BJ (cell line): ENCODE data around the gene CAMKMT. TPM values are rescaled to one million over a fixed set of nuclear protein-coding genes. Genes with fewer than 3 reads are reported as not detected.

Source experiments
- CTCF ChIA-PET: fragments of 350-600 bp; formaldehyde crosslinking; extraction: SDS; loops from one replicate; lab custom pipeline; 2021; ENCODE audit warnings: antibody characterized with exemption, inconsistent platforms; lab: Yijun Ruan, JAX
- POLR2A ChIA-PET: fragments of 300-600 bp; sonication (Branson Sonifier 250); formaldehyde crosslinking; extraction: SDS; loops from one replicate; lab custom pipeline; 2021; ENCODE audit warnings: antibody characterized with exemption; lab: Charles Lee
- DNase-seq: peaks from one replicate; pipeline ENCODE4 v3.0.0-alpha.2; 2011; ENCODE audit warnings: low read depth
- H3K27me3 ChIP-seq: 2 replicates; pipeline ENCODE4 v1.6.0; 2011; ENCODE audit warnings: low read length; ENCODE audit not compliant: control insufficient read depth, insufficient read depth
- H3K36me3 ChIP-seq: 2 replicates; pipeline ENCODE4 v1.5.1; 2011; ENCODE audit warnings: low read length; ENCODE audit not compliant: control insufficient read depth, insufficient read depth
- H3K4me3 ChIP-seq: 2 replicates; pipeline ENCODE4 v1.5.1; 2011; ENCODE audit warnings: low read depth, mild to moderate bottlenecking, control low read depth, low read length
- CTCF ChIP-seq: IDR thresholded peaks from 2 replicates; pipeline ENCODE4 v1.5.1; 2011; ENCODE audit warnings: low read depth, mild to moderate bottlenecking, control low read depth, inconsistent platforms, low read length, moderate library complexity; ENCODE audit not compliant: insufficient read depth
- polyA minus RNA-seq: library from RNA; depleted of rRNA, polyadenylated mRNA; stranded (reverse); fragments of >200 nt; gene quantifications from 2 replicates; pipeline ENCODE4 v1.2.3, GENCODE V29; 2011; rRNA and poly(A)+ RNA removed
- polyA plus RNA-seq: library from polyadenylated mRNA; depleted of rRNA; stranded (reverse); fragments of >200 nt; gene quantifications from 2 replicates; pipeline ENCODE4 v1.2.3, GENCODE V29; 2011; rRNA removed

The CAMKMT gene
- 2.0 and 4.1 TPM in 2 replicates for polyA plus RNA-seq
- polyA minus RNA-seq: 3.3 and 3.6 TPM in 2 replicates

- TF ChIP-seq CTCF: no peak
- DNase-seq: peak; percentile 59
- Histone ChIP-seq H3K27me3 (no peaks in the 10 kb centered on the region), H3K4me3 (peak within 1 kb of the TSS; percentile 75), H3K36me3 (no peaks in the 10 kb centered on the region; the same call in 1 of the 2 replicates)
- ChIA-PET CTCF (interaction anchor here (1.1 to 1.8 kb wide), 2 partner anchors 119 to 274 kb away, joined by 3 to 9 read pairs; no protein-coding TSS in a partner anchor), POLR2A (interaction anchor here (1.0 kb wide), 1 partner anchor 11 kb away, joined by 3 read pairs; no protein-coding TSS in a partner anchor)
These were observed at the start of gene CAMKMT, which contains the start of gene PREPL for GRCh38 chr2:44361330-44362206. Gene CAMKMT (plus strand): TSS chr2:44361947. Gene PREPL (minus strand): TSS chr2:44361494. CDS start chr2:44346342, 15,152 bp downstream.

GRCh38 chr2:44314362-44314761 lies 47.4 kb upstream of the CAMKMT start:
- ChIA-PET CTCF (no interaction called here), POLR2A (no interaction called here)
- DNase-seq: no peak
- no peak for TF ChIP-seq CTCF
- H3K4me3 ChIP-seq: no peak overlapping the region
- H3K27me3 ChIP-seq: no peaks in the 10 kb centered on the region
- H3K36me3 ChIP-seq: peaks cover 2% of the 10 kb centered on the region; the same call in 1 of the 2 replicates

- no peak overlapping the region for H3K4me3 ChIP-seq
- CTCF ChIA-PET: no interaction called here
- POLR2A ChIA-PET: no interaction called here
- peaks cover 6% of the 10 kb centered on the region for H3K36me3 ChIP-seq
- H3K27me3 ChIP-seq: no peaks in the 10 kb centered on the region
- no peak for DNase-seq
- TF ChIP-seq CTCF: no peak
These were observed 45.8 kb upstream of the CAMKMT start for GRCh38 chr2:44315945-44316344.

- POLR2A ChIA-PET: no interaction called here
- no peak for DNase-seq
- Histone ChIP-seq H3K36me3 (peaks cover 11% of the 10 kb centered on the region), H3K27me3 (no peaks in the 10 kb centered on the region), H3K4me3 (no peak overlapping the region)
- no peak for TF ChIP-seq CTCF
- CTCF ChIA-PET: interaction anchor here (0.9 to 1.2 kb wide), 2 partner anchors 13 to 22 kb away, joined by 4 read pairs; no protein-coding TSS in a partner anchor
These were observed 40.9 kb upstream of the CAMKMT start for GRCh38 chr2:44320832-44321231.

GRCh38 chr2:44321360-44321759 lies 40.4 kb upstream of the CAMKMT start:
- CTCF ChIA-PET: interaction anchor here (1.2 kb wide), 1 partner anchor 12 kb away, joined by 4 read pairs; no protein-coding TSS in a partner anchor
- DNase-seq: no peak
- TF ChIP-seq CTCF: no peak
- no peaks in the 10 kb centered on the region for H3K27me3 ChIP-seq
- H3K36me3 ChIP-seq: peaks cover 12% of the 10 kb centered on the region
- no peak overlapping the region for H3K4me3 ChIP-seq
- POLR2A ChIA-PET: no interaction called here
